GM18951 (cell line): ENCODE results near the gene PEX10.

ENCODE experiments used
- POLR2A ChIP-seq: IDR thresholded peaks from 4 replicates; pipeline ENCODE4 v1.6.1; 2011; ENCODE audit warnings: mild to moderate bottlenecking; ENCODE audit not compliant: insufficient read length, insufficient read depth; ENCODE audit errors: extremely low read depth
- in situ Hi-C: fragments of 300-500 bp; cut with MboI; formaldehyde crosslinking; loops from one replicate; pipeline ENCODE4 v1.12.0; 2022; ENCODE audit warnings: low sequenced_read_pairs, mixed read lengths, inconsistent platforms; ENCODE audit not compliant: unreplicated experiment

PEX10 gene

GRCh38 chr1:2411801-2412394, 466 bp downstream of the PEX10 start:
- in situ Hi-C loops: loop anchor here (25.0 kb wide), 2 partner anchors 125 to 1025 kb away; partner anchors contain the start of genes HES5 and PANK4
- no peak for TF ChIP-seq POLR2A

GRCh38 chr1:2409745-2410144, 2.6 kb downstream of the PEX10 start:
- TF ChIP-seq POLR2A: no peak
- in situ Hi-C loops: loop anchor here (25.0 kb wide), 2 partner anchors 128 to 1028 kb away; partner anchors contain the start of genes HES5 and PANK4

GRCh38 chr1:2408859-2409276, 3.5 kb downstream of the PEX10 start:
- no peak for TF ChIP-seq POLR2A
- in situ Hi-C loops: loop anchor here (25.0 kb wide), 2 partner anchors 128 to 1028 kb away; partner anchors contain the start of genes HES5 and PANK4

GRCh38 chr1:2408456-2408855, 3.9 kb downstream of the PEX10 start:
- in situ Hi-C loops: loop anchor here (25.0 kb wide), 2 partner anchors 129 to 1029 kb away; partner anchors contain the start of genes HES5 and PANK4
- no peak for TF ChIP-seq POLR2A

- in situ Hi-C loops: loop anchor here (25.0 kb wide), 2 partner anchors 129 to 1029 kb away; partner anchors contain the start of genes HES5 and PANK4
- TF ChIP-seq POLR2A: no peak
Measured at GRCh38 chr1:2407991-2408275, 4.4 kb downstream of the PEX10 start.

GRCh38 chr1:2407166-2407990, 5.0 kb downstream of the PEX10 start:
- in situ Hi-C loops: loop anchor here (25.0 kb wide), 2 partner anchors 130 to 1030 kb away; partner anchors contain the start of genes HES5 and PANK4
- TF ChIP-seq POLR2A: no peak

GRCh38 chr1:2406451-2407041, 5.8 kb downstream of the PEX10 start:
- in situ Hi-C loops: loop anchor here (25.0 kb wide), 2 partner anchors 131 to 1031 kb away; partner anchors contain the start of genes HES5 and PANK4
- TF ChIP-seq POLR2A: no peak

GRCh38 chr1:2405588-2406295, 6.6 kb downstream of the PEX10 start:
- TF ChIP-seq POLR2A: no peak
- in situ Hi-C loops: loop anchor here (25.0 kb wide), 2 partner anchors 132 to 1032 kb away; partner anchors contain the start of genes HES5 and PANK4

- TF ChIP-seq POLR2A: no peak
- in situ Hi-C loops: loop anchor here (25.0 kb wide), 2 partner anchors 132 to 1032 kb away; partner anchors contain the start of genes HES5 and PANK4
Measured at GRCh38 chr1:2404890-2405511, 7.4 kb downstream of the PEX10 start.

GRCh38 chr1:2404142-2404889, 8.0 kb downstream of the PEX10 start:
- in situ Hi-C loops: loop anchor here (25.0 kb wide), 2 partner anchors 133 to 1033 kb away; partner anchors contain the start of genes HES5 and PANK4
- TF ChIP-seq POLR2A: no peak

- in situ Hi-C loops: loop anchor here (25.0 kb wide), 2 partner anchors 134 to 1034 kb away; partner anchors contain the start of genes HES5 and PANK4
- no peak for TF ChIP-seq POLR2A
Measured at GRCh38 chr1:2403273-2403672, 9.1 kb downstream of the PEX10 start.
